ENCODE data around the gene HMX2. TPM values are rescaled to one million over a fixed set of nuclear protein-coding genes. Genes with fewer than 3 reads are reported as not detected.

The HMX2 gene
- total RNA-seq, 2 experiments from 2014 or later = not detected

DNA sequence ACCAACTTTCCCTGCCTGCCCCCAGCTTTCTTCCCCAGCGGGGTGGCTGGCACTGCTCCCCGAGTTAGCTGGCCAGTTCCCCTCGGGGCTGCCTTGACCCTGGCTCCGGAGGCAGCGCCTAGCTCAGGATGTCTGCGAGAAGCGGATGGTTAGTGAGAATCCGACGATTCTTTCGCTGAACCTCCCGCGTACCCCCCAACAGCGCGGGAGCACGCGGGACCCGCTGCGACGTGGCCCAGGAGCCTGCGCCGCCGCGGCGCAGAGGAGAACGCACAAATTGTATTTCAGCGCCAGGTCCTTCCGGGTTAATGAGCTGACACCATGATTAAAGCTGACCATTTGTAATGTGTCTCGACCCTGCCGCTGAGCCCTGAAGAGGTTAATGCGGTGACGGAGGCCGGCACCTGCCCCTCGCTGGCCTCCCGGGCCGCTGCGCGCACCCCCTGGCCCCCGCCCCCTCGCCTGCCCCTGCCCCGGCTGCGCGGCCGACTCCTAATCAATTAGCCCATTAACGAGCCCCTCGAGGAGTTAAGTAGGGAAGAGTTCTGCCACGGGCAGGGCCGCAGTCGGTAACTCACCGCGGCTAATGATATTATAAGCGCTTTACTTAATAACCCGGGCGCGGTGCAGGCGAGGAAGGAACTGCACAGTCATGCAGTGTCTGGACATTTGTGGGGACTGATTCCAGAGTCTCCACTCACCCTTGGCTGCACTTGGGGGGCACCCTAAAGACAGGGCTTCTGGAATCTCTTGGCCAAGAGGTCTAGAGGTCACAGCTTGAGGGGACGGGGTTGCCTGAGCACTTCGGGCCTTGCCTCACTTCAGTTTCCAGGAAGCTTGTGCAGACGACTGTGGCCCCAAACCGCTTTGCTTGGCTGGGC lies 1.7 kb upstream of the HMX2 start:
- Mint-ChIP-seq H3K4me1 (ENCODE audit: low read depth) (peaks cover 76% of the 10 kb centered on the region), H3K9me3 (no peaks in the 10 kb centered on the region), H3K27ac (no peak overlapping the region), H3K27me3 (peaks cover 81% of the 10 kb centered on the region), H3K36me3 (ENCODE audit: low read depth) (no peaks in the 10 kb centered on the region), H3K4me3 (peak overlapping the region; percentile 74)
- H3K9me3 ChIP-seq (ENCODE audit: control insufficient read depth in 1 of 2, insufficient read depth in 1 of 2, low read length in 2 of 2) = peaks cover 0 to 66% of the 10 kb centered on the region in 2 experiments
- ATAC-seq (ENCODE audit: poor library complexity) (no peak), DNase-seq (peak in 1 of 14 experiments; percentile 20)
- H3K4me3 ChIP-seq (ENCODE audit: low read length) = no peak overlapping the region
- CTCF ChIA-PET = no interaction called here
- H3K36me3 ChIP-seq (ENCODE audit: insufficient read depth, low read length) = no peaks in the 10 kb centered on the region
- H3K27me3 ChIP-seq (ENCODE audit: control insufficient read depth in 1 of 2, insufficient read depth in 2 of 2, low read length in 2 of 2) = peaks cover 96 to 98% of the 10 kb centered on the region in 2 experiments
- TF ChIP-seq, protein P1, sequence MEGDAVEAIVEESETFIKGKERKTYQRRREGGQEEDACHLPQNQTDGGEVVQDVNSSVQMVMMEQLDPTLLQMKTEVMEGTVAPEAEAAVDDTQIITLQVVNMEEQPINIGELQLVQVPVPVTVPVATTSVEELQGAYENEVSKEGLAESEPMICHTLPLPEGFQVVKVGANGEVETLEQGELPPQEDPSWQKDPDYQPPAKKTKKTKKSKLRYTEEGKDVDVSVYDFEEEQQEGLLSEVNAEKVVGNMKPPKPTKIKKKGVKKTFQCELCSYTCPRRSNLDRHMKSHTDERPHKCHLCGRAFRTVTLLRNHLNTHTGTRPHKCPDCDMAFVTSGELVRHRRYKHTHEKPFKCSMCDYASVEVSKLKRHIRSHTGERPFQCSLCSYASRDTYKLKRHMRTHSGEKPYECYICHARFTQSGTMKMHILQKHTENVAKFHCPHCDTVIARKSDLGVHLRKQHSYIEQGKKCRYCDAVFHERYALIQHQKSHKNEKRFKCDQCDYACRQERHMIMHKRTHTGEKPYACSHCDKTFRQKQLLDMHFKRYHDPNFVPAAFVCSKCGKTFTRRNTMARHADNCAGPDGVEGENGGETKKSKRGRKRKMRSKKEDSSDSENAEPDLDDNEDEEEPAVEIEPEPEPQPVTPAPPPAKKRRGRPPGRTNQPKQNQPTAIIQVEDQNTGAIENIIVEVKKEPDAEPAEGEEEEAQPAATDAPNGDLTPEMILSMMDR (IDR thresholded peaks at IDR 0.05) = no peak
- POLR2A ChIA-PET = interaction anchor here (2.1 to 3.3 kb wide), 2 partner anchors 8 to 95 kb away, joined by 7 to 13 read pairs; partner anchors contain the start of gene BUB3
- H3K4me1 ChIP-seq (ENCODE audit: insufficient read depth, low read length) = peaks cover 93% of the 10 kb centered on the region
- intact Hi-C loops (cut with DNase I, micrococcal nuclease) = no loop called here
- no peak overlapping the region for H3K27ac ChIP-seq (ENCODE audit: low read depth in 1 of 2, low read length in 2 of 2)

DNA sequence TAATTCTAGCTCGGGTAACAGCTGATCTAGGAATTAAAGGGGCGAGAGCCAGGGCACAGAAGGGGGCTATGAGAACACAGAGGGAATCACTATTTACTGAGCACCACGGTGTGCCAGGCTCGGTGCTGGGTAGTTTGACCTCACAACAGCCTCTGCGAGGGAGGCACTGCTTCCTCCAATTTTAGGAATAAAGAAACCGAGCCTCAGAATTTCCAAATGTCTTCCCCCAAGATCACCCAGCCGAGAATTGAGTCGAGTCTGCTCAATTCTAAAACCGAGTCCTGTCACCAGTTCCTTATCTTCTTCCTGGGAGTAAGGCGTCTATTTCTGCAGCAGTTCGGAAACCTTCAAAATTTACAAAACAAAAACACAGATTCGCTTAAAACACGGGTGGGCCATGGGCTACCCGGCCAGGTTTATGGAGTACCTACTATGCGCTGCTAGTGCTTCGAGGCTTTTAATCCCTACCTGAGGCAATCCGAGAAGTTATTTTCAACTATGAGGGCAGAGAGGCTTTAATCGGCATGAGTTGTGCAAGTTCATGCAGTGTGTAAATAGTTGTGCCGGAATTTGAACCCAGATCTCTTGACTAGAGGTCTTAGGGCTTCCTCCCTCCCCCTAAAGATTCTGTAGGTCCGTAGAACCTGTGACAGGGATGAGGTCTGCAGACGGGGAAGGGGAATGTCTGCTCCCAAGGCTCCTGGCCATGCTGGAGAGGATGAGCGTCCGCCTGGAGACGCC lies 872 bp upstream of the HMX2 start:
- H3K9me3 ChIP-seq (ENCODE audit: control insufficient read depth in 1 of 2, insufficient read depth in 1 of 2, low read length in 2 of 2) = peaks cover 0 to 67% of the 10 kb centered on the region in 2 experiments
- H3K4me1 Mint-ChIP-seq (ENCODE audit: low read depth) = peaks cover 75% of the 10 kb centered on the region
- intact Hi-C loops (cut with DNase I, micrococcal nuclease) = no loop called here
- H3K36me3 Mint-ChIP-seq (ENCODE audit: low read depth) = no peaks in the 10 kb centered on the region
- no peak overlapping the region for H3K4me3 ChIP-seq (ENCODE audit: low read length)
- DNase-seq = no peak
- ChIA-PET CTCF (no interaction called here), POLR2A (interaction anchor here (3.3 kb wide), 1 partner anchor 95 kb away, joined by 13 read pairs; no protein-coding TSS in a partner anchor)
- peaks cover 92 to 94% of the 10 kb centered on the region in 2 experiments for H3K27me3 ChIP-seq (ENCODE audit: control insufficient read depth in 1 of 2, insufficient read depth in 2 of 2, low read length in 2 of 2)
- no peak overlapping the region for H3K27ac ChIP-seq (ENCODE audit: low read depth in 1 of 2, low read length in 2 of 2)
- peaks cover 81% of the 10 kb centered on the region for H3K27me3 Mint-ChIP-seq
- no peaks in the 10 kb centered on the region for H3K36me3 ChIP-seq (ENCODE audit: insufficient read depth, low read length)
- H3K9me3 Mint-ChIP-seq = no peaks in the 10 kb centered on the region
- no peak for ATAC-seq (ENCODE audit: poor library complexity)
- peaks cover 96% of the 10 kb centered on the region for H3K4me1 ChIP-seq (ENCODE audit: insufficient read depth, low read length)
- peak overlapping the region; percentile 74 for H3K4me3 Mint-ChIP-seq
- TF ChIP-seq, protein P1 (IDR thresholded peaks at IDR 0.05) = no peak
- H3K27ac Mint-ChIP-seq = no peak overlapping the region

DNA sequence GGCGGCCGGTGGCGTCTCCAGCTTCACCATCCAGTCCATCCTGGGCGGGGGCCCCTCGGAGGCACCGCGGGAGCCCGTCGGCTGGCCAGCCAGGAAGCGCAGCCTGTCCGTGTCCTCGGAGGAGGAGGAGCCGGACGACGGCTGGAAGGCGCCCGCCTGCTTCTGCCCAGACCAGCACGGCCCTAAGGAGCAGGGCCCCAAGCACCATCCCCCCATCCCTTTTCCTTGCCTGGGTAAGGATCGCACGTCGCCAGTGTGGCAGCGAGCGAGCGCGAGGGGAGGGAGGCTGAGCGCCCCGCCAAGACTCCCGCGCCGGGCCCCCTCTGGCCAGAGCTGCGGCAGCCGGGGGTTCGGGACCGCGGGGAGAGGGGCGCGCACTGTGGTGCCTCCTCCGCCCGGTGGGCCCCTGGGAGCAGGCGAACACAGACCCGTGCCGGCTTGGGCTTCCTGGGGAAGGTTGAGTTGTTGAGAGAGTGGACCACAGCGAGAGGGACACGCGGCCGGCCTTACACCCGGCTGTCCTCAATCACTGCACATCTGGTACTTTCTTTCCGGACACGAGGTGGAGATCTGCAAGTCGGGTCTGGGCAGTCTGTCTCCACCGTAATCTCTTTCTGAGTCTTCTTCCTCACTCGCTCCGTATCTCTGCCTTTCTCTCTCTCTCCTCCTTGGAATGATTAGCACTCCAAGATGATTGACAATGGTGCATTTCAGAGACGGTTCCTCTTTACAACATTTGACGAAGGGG lies 652 bp downstream of the HMX2 start:
- H3K9me3 Mint-ChIP-seq = no peaks in the 10 kb centered on the region
- ATAC-seq (ENCODE audit: poor library complexity) (no peak), DNase-seq (peak in 1 of 14 experiments; percentile 17)
- POLR2A ChIA-PET = interaction anchor here (0.6 to 3.1 kb wide), 4 partner anchors 9 to 1313 kb away, joined by 3 to 24 read pairs (median 13); no protein-coding TSS in a partner anchor
- Histone ChIP-seq H3K4me1 (ENCODE audit: insufficient read depth, low read length) (peaks cover 84% of the 10 kb centered on the region), H3K27ac (ENCODE audit: low read depth in 1 of 2, low read length in 2 of 2) (no peak overlapping the region), H3K4me3 (ENCODE audit: low read length) (peak overlapping the region; percentile 25), H3K9me3 (ENCODE audit: control insufficient read depth in 1 of 2, insufficient read depth in 1 of 2, low read length in 2 of 2) (peaks cover 0 to 51% of the 10 kb centered on the region in 2 experiments), H3K36me3 (ENCODE audit: insufficient read depth, low read length) (no peaks in the 10 kb centered on the region), H3K27me3 (ENCODE audit: control insufficient read depth in 1 of 2, insufficient read depth in 2 of 2, low read length in 2 of 2) (peaks cover 77 to 79% of the 10 kb centered on the region in 2 experiments)
- H3K27ac Mint-ChIP-seq = no peak overlapping the region
- peaks cover 66% of the 10 kb centered on the region for H3K27me3 Mint-ChIP-seq
- intact Hi-C loops (cut with DNase I, micrococcal nuclease) = no loop called here
- CTCF ChIA-PET = interaction anchor here (1.4 to 1.6 kb wide), 2 partner anchors 14 to 15 kb away, joined by 3 to 4 read pairs; no protein-coding TSS in a partner anchor
- peaks cover 67% of the 10 kb centered on the region for H3K4me1 Mint-ChIP-seq (ENCODE audit: low read depth)
- no peaks in the 10 kb centered on the region for H3K36me3 Mint-ChIP-seq (ENCODE audit: low read depth)
- TF ChIP-seq, protein P1 (IDR thresholded peaks at IDR 0.05) = no peak
- peak overlapping the region; percentile 80 for H3K4me3 Mint-ChIP-seq
